NT2/D1 (cell line): Measurements from ENCODE around the gene FADS2.

Source experiments
- DNase-seq: peaks from one replicate; pipeline ENCODE4 v3.0.0-alpha.2; 2011; ENCODE audit warnings: low read depth, low spot score
- H3K27me3 ChIP-seq: 2 replicates; pipeline ENCODE4 v1.6.0; 2011; ENCODE audit warnings: mild to moderate bottlenecking; ENCODE audit not compliant: insufficient read length, insufficient read depth
- H3K36me3 ChIP-seq: 2 replicates; pipeline ENCODE4 v1.6.1; 2011; ENCODE audit warnings: mild to moderate bottlenecking, low read length, mixed read lengths; ENCODE audit not compliant: insufficient read depth, insufficient read length
- H3K4me1 ChIP-seq: 2 replicates; pipeline ENCODE4 v1.5.1; 2011; ENCODE audit not compliant: insufficient read depth, insufficient read length
- H3K4me3 ChIP-seq: 2 replicates; pipeline ENCODE4 v1.5.1; 2011; ENCODE audit warnings: low read depth; ENCODE audit not compliant: insufficient read length
- H3K9ac ChIP-seq: 2 replicates; pipeline ENCODE4 v1.6.0; 2011; ENCODE audit warnings: low read depth; ENCODE audit not compliant: insufficient read length
- H3K9me3 ChIP-seq: 2 replicates; pipeline ENCODE4 v1.5.1; 2011; ENCODE audit warnings: mild to moderate bottlenecking, low read length; ENCODE audit not compliant: insufficient read depth
- SUZ12 ChIP-seq: IDR thresholded peaks from 2 replicates; pipeline ENCODE4 v1.6.1; 2011; ENCODE audit not compliant: insufficient read length, insufficient read depth; ENCODE audit errors: extremely low read depth
- YY1 ChIP-seq: IDR thresholded peaks from 2 replicates; pipeline ENCODE4 v1.6.1; 2011; ENCODE audit not compliant: insufficient read length, insufficient read depth
- ZNF274 ChIP-seq: IDR thresholded peaks from 2 replicates; pipeline ENCODE4 v1.6.1; 2011; ENCODE audit warnings: mild to moderate bottlenecking, low read depth, low read length

The FADS2 gene

GRCh38 chr11:61834278-61835048 lies 6.4 kb downstream of the FADS2 start:
- Histone ChIP-seq H3K36me3 (peaks cover 59% of the 10 kb centered on the region), H3K4me1 (peaks cover 32% of the 10 kb centered on the region), H3K9ac (peak overlapping the region; percentile 62)

GRCh38 chr11:61836193-61836592 lies 8.1 kb downstream of the FADS2 start:
- Histone ChIP-seq H3K9ac (no peak overlapping the region), H3K36me3 (peaks cover 71% of the 10 kb centered on the region), H3K9me3 (no peaks in the 10 kb centered on the region), H3K4me3 (no peak overlapping the region), H3K4me1 (peaks cover 27% of the 10 kb centered on the region), H3K27me3 (no peaks in the 10 kb centered on the region)
- TF ChIP-seq YY1 (no peak), ZNF274 (no peak), SUZ12 (no peak)
- no peak for DNase-seq

More at GRCh38 chr11:61834278-61835048, 6.4 kb downstream of the FADS2 start:
- TF ChIP-seq YY1, result no peak
- no peak for TF ChIP-seq SUZ12
- no peak for TF ChIP-seq ZNF274
- Histone ChIP-seq H3K4me3 (no peak overlapping the region), H3K27me3 (no peaks in the 10 kb centered on the region), H3K9me3 (no peaks in the 10 kb centered on the region)
- DNase-seq, result no peak

GRCh38 chr11:61837411-61838005 lies 9.4 kb downstream of the FADS2 start:
- DNase-seq, result no peak
- Histone ChIP-seq H3K36me3 (peaks cover 72% of the 10 kb centered on the region), H3K4me3 (no peak overlapping the region), H3K9me3 (no peaks in the 10 kb centered on the region), H3K4me1 (peaks cover 19% of the 10 kb centered on the region), H3K27me3 (no peaks in the 10 kb centered on the region), H3K9ac (no peak overlapping the region)
- no peak for TF ChIP-seq SUZ12
- TF ChIP-seq ZNF274, result no peak
- no peak for TF ChIP-seq YY1

- H3K36me3 ChIP-seq, result peaks cover 73% of the 10 kb centered on the region
- H3K9me3 ChIP-seq, result no peaks in the 10 kb centered on the region
- no peak overlapping the region for H3K9ac ChIP-seq
- peaks cover 11% of the 10 kb centered on the region for H3K4me1 ChIP-seq
- TF ChIP-seq ZNF274, result no peak
- no peak for TF ChIP-seq YY1
- TF ChIP-seq SUZ12, result no peak
- DNase-seq, result no peak
- no peaks in the 10 kb centered on the region for H3K27me3 ChIP-seq
- no peak overlapping the region for H3K4me3 ChIP-seq
Measured at GRCh38 chr11:61838501-61838900, 10.4 kb downstream of the FADS2 start.

- H3K9me3 ChIP-seq, result no peaks in the 10 kb centered on the region
- peaks cover 71% of the 10 kb centered on the region for H3K36me3 ChIP-seq
- H3K4me1 ChIP-seq, result peaks cover 7% of the 10 kb centered on the region
- TF ChIP-seq SUZ12, result no peak
- no peak for TF ChIP-seq ZNF274
- no peak for TF ChIP-seq YY1
- no peak overlapping the region for H3K9ac ChIP-seq
- no peak overlapping the region for H3K4me3 ChIP-seq
- no peaks in the 10 kb centered on the region for H3K27me3 ChIP-seq
- DNase-seq, result no peak
Measured at GRCh38 chr11:61838921-61839320, 10.8 kb downstream of the FADS2 start.

GRCh38 chr11:61839742-61840141 lies 11.6 kb downstream of the FADS2 start:
- DNase-seq, result no peak
- peaks cover 5% of the 10 kb centered on the region for H3K4me1 ChIP-seq
- H3K36me3 ChIP-seq, result peaks cover 74% of the 10 kb centered on the region
- H3K9me3 ChIP-seq, result no peaks in the 10 kb centered on the region
- no peak for TF ChIP-seq ZNF274
- no peak for TF ChIP-seq YY1
- TF ChIP-seq SUZ12, result no peak
- H3K27me3 ChIP-seq, result no peaks in the 10 kb centered on the region
- no peak overlapping the region for H3K9ac ChIP-seq
- no peak overlapping the region for H3K4me3 ChIP-seq

GRCh38 chr11:61840371-61840770 lies 12.3 kb downstream of the FADS2 start:
- TF ChIP-seq ZNF274 (no peak), SUZ12 (no peak), YY1 (no peak)

More at GRCh38 chr11:61840371-61840770, 12.3 kb downstream of the FADS2 start:
- H3K9me3 ChIP-seq, result no peaks in the 10 kb centered on the region
- no peaks in the 10 kb centered on the region for H3K27me3 ChIP-seq
- no peak overlapping the region for H3K9ac ChIP-seq
- DNase-seq, result no peak
- H3K4me3 ChIP-seq, result no peak overlapping the region
- peaks cover 79% of the 10 kb centered on the region for H3K36me3 ChIP-seq
- H3K4me1 ChIP-seq, result peaks cover 5% of the 10 kb centered on the region
